ENCODE measurements around the gene ARL11. TPM values are rescaled to one million over a fixed set of nuclear protein-coding genes. Genes with fewer than 3 reads are reported as not detected.

Gene ARL11
- total RNA-seq, 1 donor from 2014 or later, result not detected

DNA sequence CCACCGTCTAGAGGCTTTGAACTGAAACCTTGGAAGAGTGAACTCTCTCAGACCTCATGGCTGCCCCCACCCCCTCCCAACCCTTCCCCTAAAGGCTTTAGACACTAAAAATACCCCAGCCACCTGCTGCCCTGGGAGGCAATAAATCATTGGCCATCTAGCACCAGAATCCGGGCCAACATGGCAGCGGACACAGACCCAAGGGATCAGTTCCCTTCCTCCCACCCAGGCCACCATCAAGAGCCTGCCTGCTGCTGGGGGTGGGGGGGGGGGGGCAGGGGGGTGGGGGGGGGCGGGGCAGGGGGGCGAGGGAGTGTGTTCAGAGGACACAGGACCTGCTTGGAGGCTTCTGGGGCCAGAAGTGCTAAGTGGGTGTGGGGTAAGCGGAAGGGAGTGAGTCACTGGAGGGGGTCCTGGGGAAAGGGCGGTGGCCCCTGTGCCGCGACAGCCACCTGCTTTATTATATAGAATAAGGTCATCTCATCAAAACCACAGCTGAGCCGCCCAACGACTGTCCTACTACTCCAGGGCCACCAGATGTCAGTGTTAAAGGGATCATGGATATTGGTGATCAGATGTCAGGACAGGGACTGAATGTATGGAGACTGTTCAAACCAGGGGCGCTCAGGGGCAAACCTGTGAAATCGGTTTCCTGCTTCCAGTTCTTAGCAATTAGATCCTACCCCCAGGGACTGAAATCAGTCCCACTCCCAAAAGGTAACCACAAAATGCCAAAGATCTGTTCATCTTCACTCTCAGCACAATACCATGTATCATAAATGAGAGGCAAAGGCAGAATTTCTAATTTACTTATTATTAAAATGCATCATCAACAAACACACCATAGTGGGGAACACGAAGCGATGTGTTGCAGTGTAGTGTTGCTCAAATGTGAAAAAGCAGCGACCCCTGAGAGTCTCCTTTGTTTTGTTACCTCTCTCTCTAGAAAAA, 24.3 kb downstream of the ARL11 start:
- FAIRE-seq (no peak), DNase-seq (ENCODE audit: low read depth) (no peak)
- Histone ChIP-seq H4K20me1 (ENCODE audit: insufficient read depth, low read length) (no peaks in the 10 kb centered on the region), H3K36me3 (ENCODE audit: insufficient read depth, low read length) (no peaks in the 10 kb centered on the region), H3K4me3 (ENCODE audit: insufficient read depth, low read depth, low read length) (no peak overlapping the region), H2AFZ (ENCODE audit: low read depth, low read length) (no peak overlapping the region), H3K4me2 (ENCODE audit: low read length) (no peak overlapping the region), H3K79me2 (ENCODE audit: insufficient read depth, low read length) (no peaks in the 10 kb centered on the region), H3K27ac (ENCODE audit: low read depth, low read length) (no peak overlapping the region), H3K9me3 (ENCODE audit: insufficient read depth, low read depth, low read length) (no peaks in the 10 kb centered on the region), H3K27me3 (ENCODE audit: insufficient read depth, low read length) (no peaks in the 10 kb centered on the region), H3K4me1 (ENCODE audit: insufficient read depth, low read length) (no peaks in the 10 kb centered on the region), H3K9ac (ENCODE audit: low read length) (no peak overlapping the region)
- Mint-ChIP-seq H3K4me1 (ENCODE audit: low read depth, unreplicated experiment) (no peaks in the 10 kb centered on the region), H3K9me3 (ENCODE audit: unreplicated experiment) (no peaks in the 10 kb centered on the region), H3K4me3 (ENCODE audit: unreplicated experiment) (no peak overlapping the region), H3K36me3 (ENCODE audit: low read depth, unreplicated experiment) (peaks cover 7% of the 10 kb centered on the region), H3K27me3 (ENCODE audit: low read depth, unreplicated experiment) (no peaks in the 10 kb centered on the region), H3K27ac (ENCODE audit: unreplicated experiment) (no peak overlapping the region)
- no peak for TF ChIP-seq EZH2 (IDR thresholded peaks at IDR 0.05; ENCODE audit: insufficient read depth, low read length)
- TF ChIP-seq CTCF (IDR thresholded peaks at IDR 0.05; ENCODE audit: insufficient read depth, low read depth, low read length), result peak; percentile 24

GRCh38 chr13:49653478-49653877, 25.2 kb downstream of the ARL11 start:
- FAIRE-seq, result no peak

More at GRCh38 chr13:49653478-49653877, 25.2 kb downstream of the ARL11 start:
- H3K36me3 ChIP-seq (ENCODE audit: insufficient read depth, low read length), result no peaks in the 10 kb centered on the region
- H2AFZ ChIP-seq (ENCODE audit: low read depth, low read length), result no peak overlapping the region
- H3K4me2 ChIP-seq (ENCODE audit: low read length), result no peak overlapping the region
- DNase-seq (ENCODE audit: low read depth), result no peak
- no peaks in the 10 kb centered on the region for H3K4me1 ChIP-seq (ENCODE audit: insufficient read depth, low read length)
- H3K9me3 ChIP-seq (ENCODE audit: insufficient read depth, low read depth, low read length), result no peaks in the 10 kb centered on the region
- Mint-ChIP-seq H3K4me1 (ENCODE audit: low read depth, unreplicated experiment) (no peaks in the 10 kb centered on the region), H3K27ac (ENCODE audit: unreplicated experiment) (no peak overlapping the region), H3K36me3 (ENCODE audit: low read depth, unreplicated experiment) (peaks cover 12% of the 10 kb centered on the region), H3K4me3 (ENCODE audit: unreplicated experiment) (no peak overlapping the region), H3K9me3 (ENCODE audit: unreplicated experiment) (no peaks in the 10 kb centered on the region), H3K27me3 (ENCODE audit: low read depth, unreplicated experiment) (no peaks in the 10 kb centered on the region)
- H3K4me3 ChIP-seq (ENCODE audit: insufficient read depth, low read depth, low read length), result no peak overlapping the region
- H3K27me3 ChIP-seq (ENCODE audit: insufficient read depth, low read length), result no peaks in the 10 kb centered on the region
- H3K27ac ChIP-seq (ENCODE audit: low read depth, low read length), result no peak overlapping the region
- H3K79me2 ChIP-seq (ENCODE audit: insufficient read depth, low read length), result no peaks in the 10 kb centered on the region
- TF ChIP-seq CTCF (IDR thresholded peaks at IDR 0.05; ENCODE audit: insufficient read depth, low read depth, low read length), result no peak
- no peak for TF ChIP-seq EZH2 (IDR thresholded peaks at IDR 0.05; ENCODE audit: insufficient read depth, low read length)
- no peak overlapping the region for H3K9ac ChIP-seq (ENCODE audit: low read length)
- H4K20me1 ChIP-seq (ENCODE audit: insufficient read depth, low read length), result no peaks in the 10 kb centered on the region

Measured in astrocyte (in vitro differentiated cells and primary cell).